ENCODE measurements around the gene TPT1. TPM values are rescaled to one million over a fixed set of nuclear protein-coding genes. Genes with fewer than 3 reads are reported as not detected.
A peak's percentile ranks its signal among the peaks of the same experiment; 100 is the strongest.

Gene TPT1
- total RNA-seq, 1 experiment from 2014 or later: 1,963 TPM

GRCh38 chr13:45368005-45368404 lies 27.0 kb upstream of the TPT1 start:
- peaks cover 7% of the 10 kb centered on the region for H3K4me1 ChIP-seq (ENCODE audit: insufficient read depth, low read length, poor library complexity, severe bottlenecking)
- ChIA-PET POLR2A (ENCODE audit: low non-redundant PET) (no interaction called here), CTCF (no interaction called here)
- H3K9me3 ChIP-seq (ENCODE audit: low read depth, low read length, poor library complexity, severe bottlenecking): peaks cover 5% of the 10 kb centered on the region
- no TSS peak for BruUV-seq (replicated peaks)
- TF ChIP-seq EZH2 (IDR thresholded peaks at IDR 0.05; ENCODE audit: borderline replicate concordance, low read depth, low read length, poor library complexity, severe bottlenecking) (no peak), CTCF (conservative IDR thresholded peaks at IDR 0.05; ENCODE audit: low read depth, low read length) (no peak)
- no peaks in the 10 kb centered on the region for H3K27me3 ChIP-seq (replicated peaks; ENCODE audit: insufficient read depth, low read depth, low read length, poor library complexity)
- no peaks in the 10 kb centered on the region for H3K36me3 ChIP-seq (ENCODE audit: insufficient read depth, low read length, poor library complexity, severe bottlenecking)
- no peak overlapping the region for H3K27ac ChIP-seq (ENCODE audit: low read depth, low read length, poor library complexity, severe bottlenecking)
- no peak overlapping the region for H3K4me3 ChIP-seq (ENCODE audit: low read depth, low read length, poor library complexity, severe bottlenecking)
- intact Hi-C loops (cut with micrococcal nuclease; ENCODE audit: unreplicated experiment): no loop called here
- DNase-seq (ENCODE audit: low spot score): no peak

DNA sequence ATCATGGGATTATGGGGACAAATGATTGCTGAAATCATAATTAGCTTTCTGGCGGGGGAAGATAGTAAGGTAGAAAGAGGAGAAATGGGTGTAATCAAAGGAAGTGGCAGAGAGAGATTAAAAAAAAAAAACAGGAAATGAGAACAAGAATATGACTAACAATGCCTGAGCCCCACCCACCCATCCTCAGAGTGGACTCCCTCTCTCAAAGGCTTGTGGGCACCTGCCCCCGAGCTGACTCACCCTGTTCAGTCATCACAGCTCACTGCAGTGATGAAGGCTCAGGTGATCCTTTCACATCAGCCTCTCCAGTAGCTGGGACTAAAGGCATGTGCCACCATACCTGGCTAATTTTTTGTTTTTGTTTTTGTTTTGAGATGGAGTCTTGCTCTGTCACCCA lies 26.4 kb upstream of the TPT1 start:
- ChIA-PET POLR2A (ENCODE audit: low non-redundant PET) (no interaction called here), CTCF (interaction anchor here (0.6 to 0.7 kb wide), 2 partner anchors 683 to 782 kb away, joined by 3 to 8 read pairs; no protein-coding TSS in a partner anchor)
- H3K27me3 ChIP-seq (replicated peaks; ENCODE audit: insufficient read depth, low read depth, low read length, poor library complexity): no peaks in the 10 kb centered on the region
- H3K4me1 ChIP-seq (ENCODE audit: insufficient read depth, low read length, poor library complexity, severe bottlenecking): peaks cover 7% of the 10 kb centered on the region
- no TSS peak for BruUV-seq (replicated peaks)
- no peak overlapping the region for H3K4me3 ChIP-seq (ENCODE audit: low read depth, low read length, poor library complexity, severe bottlenecking)
- DNase-seq (ENCODE audit: low spot score): peak; percentile 57
- peaks cover 5% of the 10 kb centered on the region for H3K9me3 ChIP-seq (ENCODE audit: low read depth, low read length, poor library complexity, severe bottlenecking)
- intact Hi-C loops (cut with micrococcal nuclease; ENCODE audit: unreplicated experiment): no loop called here
- no peaks in the 10 kb centered on the region for H3K36me3 ChIP-seq (ENCODE audit: insufficient read depth, low read length, poor library complexity, severe bottlenecking)
- no peak overlapping the region for H3K27ac ChIP-seq (ENCODE audit: low read depth, low read length, poor library complexity, severe bottlenecking)
- TF ChIP-seq CTCF (conservative IDR thresholded peaks at IDR 0.05; ENCODE audit: low read depth, low read length) (no peak), EZH2 (IDR thresholded peaks at IDR 0.05; ENCODE audit: borderline replicate concordance, low read depth, low read length, poor library complexity, severe bottlenecking) (no peak)

- TF ChIP-seq CTCF (conservative IDR thresholded peaks at IDR 0.05; ENCODE audit: low read depth, low read length): no peak
- TF ChIP-seq EZH2 (IDR thresholded peaks at IDR 0.05; ENCODE audit: borderline replicate concordance, low read depth, low read length, poor library complexity, severe bottlenecking): no peak
- no TSS peak for BruUV-seq (replicated peaks)
- CTCF ChIA-PET: no interaction called here
- Histone ChIP-seq H3K27ac (ENCODE audit: low read depth, low read length, poor library complexity, severe bottlenecking) (no peak overlapping the region), H3K36me3 (ENCODE audit: insufficient read depth, low read length, poor library complexity, severe bottlenecking) (no peaks in the 10 kb centered on the region), H3K27me3 (replicated peaks; ENCODE audit: insufficient read depth, low read depth, low read length, poor library complexity) (no peaks in the 10 kb centered on the region), H3K4me3 (ENCODE audit: low read depth, low read length, poor library complexity, severe bottlenecking) (no peak overlapping the region), H3K9me3 (ENCODE audit: low read depth, low read length, poor library complexity, severe bottlenecking) (peaks cover 5% of the 10 kb centered on the region), H3K4me1 (ENCODE audit: insufficient read depth, low read length, poor library complexity, severe bottlenecking) (peaks cover 3% of the 10 kb centered on the region)
- POLR2A ChIA-PET (ENCODE audit: low non-redundant PET): no interaction called here
- no peak for DNase-seq (ENCODE audit: low spot score)
- intact Hi-C loops (cut with micrococcal nuclease; ENCODE audit: unreplicated experiment): no loop called here
These were observed 24.5 kb upstream of the TPT1 start for GRCh38 chr13:45365558-45365885.
